PC-9 (cell line): ENCODE measurements around the gene MLKL. TPM values are rescaled to one million over a fixed set of nuclear protein-coding genes. Genes with fewer than 3 reads are reported as not detected.
"Not testable (repeated sequence)": the region's sequence is repeated elsewhere in the genome, so short reads cannot be mapped to it uniquely, and the experiment has no call there.

Experiments used
- BruUV-seq: library from RNA; stranded (reverse); fragments of 400-500 nt; replicated peaks from 2 replicates; lab custom pipeline; 2021; lab: Mats Ljungman, UMichigan
- CTCF ChIA-PET: fragments of 300-600 bp; sonication (Branson Sonifier 250); formaldehyde crosslinking; loops from one replicate; lab custom pipeline; 2022; ENCODE audit warnings: antibody characterized with exemption; lab: Charles Lee
- POLR2A ChIA-PET: fragments of 300-600 bp; sonication (Branson Sonifier 250); formaldehyde crosslinking; loops from one replicate; lab custom pipeline; 2022; ENCODE audit warnings: antibody characterized with exemption; ENCODE audit not compliant: unreplicated experiment; lab: Charles Lee
- DNase-seq, 2 experiments: peaks; one replicate each; pipeline versions ENCODE4 v3.0.0 to v3.0.0-alpha.2; 2015 to 2022; ENCODE audit warnings: mixed read lengths in 1 of 2
- H2AFZ ChIP-seq: fragments of 200-600 bp; sonication (generic); 2 replicates; pipeline ENCODE4 v1.8.1; 2017; ENCODE audit warnings: antibody characterized with exemption
- H3F3A ChIP-seq: fragments of 200-600 bp; sonication (generic); 2 replicates; pipeline ENCODE4 v1.8.1; 2017; ENCODE audit warnings: antibody characterized with exemption, mild to moderate bottlenecking, low read depth; ENCODE audit not compliant: insufficient read depth
- H3K27ac ChIP-seq: fragments of 200-600 bp; sonication (generic); 2 replicates; pipeline ENCODE4 v1.6.1; 2016; ENCODE audit warnings: mixed run types
- H3K27me3 ChIP-seq: fragments of 200-600 bp; sonication (generic); 2 replicates; pipeline ENCODE4 v1.6.1; 2016; ENCODE audit warnings: low read depth, mixed run types; ENCODE audit not compliant: insufficient read depth
- H3K36me3 ChIP-seq: fragments of 200-600 bp; sonication (generic); 2 replicates; pipeline ENCODE4 v1.6.1; 2016; ENCODE audit warnings: low read depth, mixed run types
- H3K4me1 ChIP-seq: fragments of 200-600 bp; sonication (generic); replicated peaks from 2 replicates; pipeline ENCODE4 v1.6.1; 2016; ENCODE audit warnings: mixed run types; ENCODE audit not compliant: insufficient read depth
- H3K4me2 ChIP-seq: fragments of 200-600 bp; sonication (generic); 2 replicates; pipeline ENCODE4 v1.6.1; 2017; ENCODE audit warnings: mixed run types
- H3K4me3 ChIP-seq: fragments of 200-600 bp; sonication (generic); 2 replicates; pipeline ENCODE4 v1.6.1; 2016; ENCODE audit warnings: mixed run types
- H3K79me2 ChIP-seq: fragments of 200-600 bp; sonication (generic); 2 replicates; pipeline ENCODE4 v1.6.1; 2017; ENCODE audit warnings: low read depth, mixed run types
- H3K9me2 ChIP-seq: fragments of 200-600 bp; sonication (generic); 2 replicates; pipeline ENCODE4 v1.8.1; 2017; ENCODE audit warnings: mild to moderate bottlenecking; ENCODE audit not compliant: insufficient read depth
- H3K9me3 ChIP-seq: fragments of 200-600 bp; sonication (generic); 2 replicates; pipeline ENCODE4 v1.8.1; 2016; ENCODE audit warnings: low read depth; ENCODE audit not compliant: insufficient read depth
- H4K20me1 ChIP-seq: fragments of 200-600 bp; sonication (generic); 2 replicates; pipeline ENCODE4 v1.8.1; 2017; ENCODE audit not compliant: insufficient read depth
- CTCF ChIP-seq: fragments of 200-600 bp; sonication (generic); conservative IDR thresholded peaks from 2 replicates; pipeline ENCODE4 v1.6.1; 2017; ENCODE audit warnings: mixed run types, antibody characterized with exemption, mild to moderate bottlenecking, moderate library complexity
- EZH2 ChIP-seq: fragments of 200-600 bp; sonication (generic); IDR thresholded peaks from 2 replicates; pipeline ENCODE4 v1.8.0; 2017; ENCODE audit warnings: antibody characterized with exemption, low read depth
- intact Hi-C: fragments of 100-400 bp; cut with micrococcal nuclease; formaldehyde crosslinking; loops from one replicate; pipeline ENCODE4 v1.10.0; 2022; ENCODE audit not compliant: unreplicated experiment
- total RNA-seq: library from RNA; stranded (reverse); gene quantifications from 2 replicates; pipeline ENCODE4 v1.2.3, GENCODE V29; 2021

MLKL gene
- total RNA-seq, 1 experiment from 2014 or later: 11.2 TPM

DNA sequence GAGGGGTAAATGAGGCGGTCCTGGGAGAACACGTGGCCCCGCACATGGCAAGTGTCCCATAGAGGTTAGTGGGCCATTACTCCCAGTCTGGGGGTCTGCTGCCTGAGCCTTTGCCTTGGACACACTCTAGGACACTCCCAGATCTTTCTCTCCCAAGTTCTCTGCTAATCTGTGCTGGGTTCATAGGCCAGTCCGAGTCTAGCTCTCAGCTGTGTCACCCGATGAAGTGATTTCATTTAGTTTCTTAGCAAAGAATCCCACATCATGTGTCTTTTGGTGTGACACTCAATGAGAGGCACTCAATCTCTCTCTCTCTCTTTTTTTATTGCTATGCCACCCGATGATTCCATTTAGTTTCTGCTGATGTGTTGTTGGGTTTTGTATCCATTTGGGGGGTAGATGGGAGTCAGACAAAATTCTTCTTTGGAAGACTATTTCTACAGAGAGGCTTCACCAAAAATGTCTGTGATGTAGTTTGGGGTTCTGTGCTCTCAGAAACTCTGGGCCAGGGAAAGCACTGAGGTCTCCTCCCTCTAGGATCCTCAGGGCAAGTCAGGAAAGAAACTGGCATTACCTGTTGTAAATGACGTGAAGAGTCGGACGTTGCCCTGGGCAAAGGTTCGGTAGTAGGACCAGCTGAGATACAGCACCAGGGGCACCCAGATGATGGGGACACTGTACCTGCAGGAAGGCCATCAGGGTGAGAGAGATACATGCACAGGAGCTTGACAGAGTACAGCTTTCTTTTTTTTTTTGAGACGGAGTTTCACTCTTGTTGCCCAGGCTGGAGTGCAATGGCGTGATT lies 25.2 kb upstream of the MLKL start:
- intact Hi-C loops: no loop called here
- Histone ChIP-seq H3K4me2 (no peak overlapping the region), H3K36me3 (no peaks in the 10 kb centered on the region), H3K79me2 (no peaks in the 10 kb centered on the region), H3K4me1 (peaks cover 18% of the 10 kb centered on the region), H2AFZ (no peak overlapping the region), H3F3A (peaks cover 16% of the 10 kb centered on the region), H3K27ac (no peak overlapping the region), H4K20me1 (no peaks in the 10 kb centered on the region), H3K9me2 (no peaks in the 10 kb centered on the region), H3K27me3 (no peaks in the 10 kb centered on the region), H3K4me3 (no peak overlapping the region), H3K9me3 (peaks cover 3% of the 10 kb centered on the region; the same call in 1 of the 2 replicates)
- ChIA-PET CTCF (interaction anchor here (0.6 kb wide), 1 partner anchor 476 kb away, joined by 10 read pairs; no protein-coding TSS in a partner anchor), POLR2A (no interaction called here)
- no TSS peak for BruUV-seq
- TF ChIP-seq CTCF (no peak), EZH2 (no peak)
- DNase-seq: no peak

DNA sequence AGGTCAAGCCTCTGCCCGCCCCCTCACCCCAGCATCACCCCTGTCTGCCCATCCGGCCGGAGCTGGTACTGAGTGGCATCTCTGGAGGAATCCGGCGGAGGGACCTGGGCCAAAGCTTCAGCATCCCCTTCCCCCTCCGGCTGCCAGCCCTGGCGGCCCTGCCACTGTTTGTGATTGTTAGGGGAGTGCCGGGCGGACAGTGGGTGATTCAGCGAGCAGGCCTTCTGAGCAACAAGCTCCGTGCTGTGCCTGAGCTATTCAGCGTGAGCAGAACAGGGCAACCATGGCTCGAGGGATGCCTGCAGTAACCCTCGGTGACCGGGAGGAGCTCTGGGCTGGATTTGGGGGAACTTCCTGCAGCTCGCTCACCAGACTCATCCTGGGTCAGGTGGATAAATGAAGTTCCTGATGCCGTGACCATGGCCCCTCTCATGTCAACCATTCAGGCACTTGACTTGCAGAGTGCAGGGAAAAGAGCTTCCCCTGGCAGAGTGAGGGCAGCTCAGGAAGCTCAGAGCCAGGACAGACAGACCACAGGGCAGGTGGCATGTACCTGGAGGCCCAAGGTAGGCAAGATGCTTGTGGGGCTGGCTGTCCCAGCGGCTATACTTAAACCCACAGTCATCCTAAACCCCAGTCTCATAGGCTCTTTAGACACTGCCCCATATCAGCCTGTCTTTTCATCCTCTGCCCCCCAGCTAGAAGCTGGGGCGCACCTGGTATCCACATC lies 24.3 kb upstream of the MLKL start:
- TF ChIP-seq EZH2 (no peak), CTCF (no peak)
- DNase-seq: no peak
- H3K9me3 ChIP-seq: peaks cover 3% of the 10 kb centered on the region; the same call in 1 of the 2 replicates
- H3K79me2 ChIP-seq: no peaks in the 10 kb centered on the region
- H3K9me2 ChIP-seq: no peaks in the 10 kb centered on the region
- H3K4me2 ChIP-seq: no peak overlapping the region
- no peaks in the 10 kb centered on the region for H3K36me3 ChIP-seq
- H3F3A ChIP-seq: peaks cover 10% of the 10 kb centered on the region; the same call in 1 of the 2 replicates
- BruUV-seq: no TSS peak
- no peak overlapping the region for H3K27ac ChIP-seq
- H3K27me3 ChIP-seq: no peaks in the 10 kb centered on the region
- H3K4me1 ChIP-seq: peaks cover 9% of the 10 kb centered on the region
- ChIA-PET POLR2A (no interaction called here), CTCF (interaction anchor here (0.6 to 0.7 kb wide), 2 partner anchors 276 to 476 kb away, joined by 3 to 10 read pairs; no protein-coding TSS in a partner anchor)
- intact Hi-C loops: no loop called here
- no peaks in the 10 kb centered on the region for H4K20me1 ChIP-seq
- H3K4me3 ChIP-seq: no peak overlapping the region
- H2AFZ ChIP-seq: no peak overlapping the region

- Histone ChIP-seq H3K4me2 (no peak overlapping the region), H3F3A (no peaks in the 10 kb centered on the region), H2AFZ (no peak overlapping the region), H3K9me3 (peaks cover 3% of the 10 kb centered on the region; the same call in 1 of the 2 replicates), H3K4me3 (no peak overlapping the region), H3K27me3 (no peaks in the 10 kb centered on the region), H3K79me2 (no peaks in the 10 kb centered on the region), H3K27ac (no peak overlapping the region), H4K20me1 (no peaks in the 10 kb centered on the region), H3K4me1 (no peaks in the 10 kb centered on the region), H3K36me3 (no peaks in the 10 kb centered on the region), H3K9me2 (no peaks in the 10 kb centered on the region)
- TF ChIP-seq CTCF (no peak), EZH2 (no peak)
- no TSS peak for BruUV-seq
- DNase-seq: no peak
- CTCF ChIA-PET: interaction anchor here (0.7 kb wide), 1 partner anchor 511 kb away, joined by 4 read pairs; no protein-coding TSS in a partner anchor
- intact Hi-C loops: no loop called here
- POLR2A ChIA-PET: no interaction called here
These were observed 22.6 kb upstream of the MLKL start for GRCh38 chr16:74723256-74723655.

DNA sequence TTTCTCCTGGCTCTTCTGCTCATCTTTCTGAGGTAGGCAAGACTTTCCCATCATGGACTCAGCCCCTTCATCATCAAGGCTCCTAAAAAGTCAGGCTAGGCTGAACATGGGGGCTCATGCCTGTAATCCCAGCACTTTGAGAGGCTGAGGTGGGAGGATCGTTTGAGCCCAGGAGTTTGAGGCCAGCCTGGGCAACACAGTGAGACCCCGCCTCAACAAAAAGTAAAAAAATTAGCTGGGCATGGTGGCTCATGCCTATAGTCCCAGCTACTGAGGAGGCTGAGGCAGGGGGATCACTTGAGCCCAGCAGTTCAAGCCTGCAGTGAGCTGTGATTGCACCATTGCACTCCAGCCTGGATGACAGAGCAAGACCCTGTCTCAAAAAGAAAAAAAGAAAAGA lies 21.5 kb upstream of the MLKL start:
- H3K4me3 ChIP-seq, BruUV-seq, intact Hi-C loops, H4K20me1 ChIP-seq, H3F3A ChIP-seq, H3K27ac ChIP-seq, H3K9me3 ChIP-seq, H3K27me3 ChIP-seq, H3K9me2 ChIP-seq, POLR2A ChIA-PET, H3K4me2 ChIP-seq, H3K79me2 ChIP-seq, DNase-seq, H3K4me1 ChIP-seq, CTCF ChIA-PET, H2AFZ ChIP-seq, H3K36me3 ChIP-seq: not testable (repeated sequence)
